ENCODE measurements around the gene S1PR4. TPM values are rescaled to one million over a fixed set of nuclear protein-coding genes. Genes with fewer than 3 reads are reported as not detected.

S1PR4 gene
- total and polyA plus RNA-seq, 9 of the 15 experiments (the other 6 are each of a cell fraction or from before 2014, with no cell fraction given), result 0.27 TPM; not detected in 8

- BruUV-seq (replicated peaks), result no TSS peak
- WGBS (ENCODE audit: insufficient coverage, low coverage, missing lambda C conversion rate), result 68% methylated on average over 9 of the region's 15 CpGs
- H2AFZ ChIP-seq (ENCODE audit: low read depth, low read length), result no peak overlapping the region
- H3K9me1 ChIP-seq (ENCODE audit: control insufficient read depth, insufficient read depth, low read length), result no peaks in the 10 kb centered on the region
- H4K20me1 ChIP-seq (replicated peaks; ENCODE audit: control insufficient read depth, insufficient read depth, low read length), result no peaks in the 10 kb centered on the region
- no peaks in the 10 kb centered on the region for H3K79me2 ChIP-seq (ENCODE audit: control insufficient read depth, insufficient read depth, low read length)
- intact Hi-C loops (cut with micrococcal nuclease), result no loop called here
- no peaks in the 10 kb centered on the region for H3K9me3 ChIP-seq (replicated peaks; ENCODE audit: control insufficient read depth, insufficient read depth, low read depth, low read length)
- H3K27ac ChIP-seq (ENCODE audit: extremely low read depth, low read depth, low read length), result no peak overlapping the region
- in situ Hi-C loops (cut with MboI), result no loop called here
- POLR2A ChIA-PET, result interaction anchor here (0.9 kb wide), 1 partner anchor 10 kb away, joined by 3 read pairs; no protein-coding TSS in a partner anchor
- H3K36me3 ChIP-seq (ENCODE audit: control insufficient read depth, insufficient read depth, low read length), result no peaks in the 10 kb centered on the region
- no peak overlapping the region for H3K4me2 ChIP-seq (ENCODE audit: insufficient read depth, low read length)
- CTCF ChIA-PET (ENCODE audit: low intra/inter-chr PET ratio), result no interaction called here
- no peak overlapping the region for H3K4me3 ChIP-seq
- FAIRE-seq (no peak), ATAC-seq (no peak), DNase-seq (ENCODE audit: extremely low read depth in 1 of 4, low spot score in 3 of 4) (no peak)
- H3K9ac ChIP-seq (ENCODE audit: insufficient read depth in 1 of 2, low read depth in 2 of 2, low read length in 2 of 2), result no peak overlapping the region
- peaks cover 7 to 24% of the 10 kb centered on the region in 2 experiments for H3K4me1 ChIP-seq (replicated peaks in 1 of 2; ENCODE audit: control insufficient read depth in 2 of 2, insufficient read depth in 2 of 2, low read length in 2 of 2)
- no peaks in the 10 kb centered on the region for H3K27me3 ChIP-seq (ENCODE audit: control insufficient read depth in 2 of 2, insufficient read depth in 2 of 2, low read length in 2 of 2)
- TF ChIP-seq SFPQ (IDR thresholded peaks at IDR 0.05; ENCODE audit: low read depth, low read length) (no peak), RBM34 (IDR thresholded peaks at IDR 0.05; ENCODE audit: borderline replicate concordance, insufficient read depth, low read length) (no peak), KDM2B (CRISPR knock-in tag; IDR thresholded peaks at IDR 0.05) (no peak), NUFIP1 (IDR thresholded peaks at IDR 0.05; ENCODE audit: partially characterized antibody) (no peak), ZNF165 (CRISPR knock-in tag; IDR thresholded peaks at IDR 0.05; ENCODE audit: borderline replicate concordance) (no peak), POLR2H (tag; IDR thresholded peaks at IDR 0.05; ENCODE audit: low read depth) (no peak), HNRNPUL1 (IDR thresholded peaks at IDR 0.05; ENCODE audit: low read length) (no peak), SUPT5H (IDR thresholded peaks at IDR 0.05) (no peak), NBN (IDR thresholded peaks at IDR 0.05; ENCODE audit: low read depth) (no peak), THRA (IDR thresholded peaks at IDR 0.05) (no peak), SP2 (IDR thresholded peaks at IDR 0.05; ENCODE audit: extremely low read depth, low read depth, low read length, poor library complexity, severe bottlenecking) (no peak), GATA2 (CRISPR knock-in tag; IDR thresholded peaks at IDR 0.05) (no peak), ARHGAP35 (IDR thresholded peaks at IDR 0.05; ENCODE audit: partially characterized antibody) (no peak), ZNF134 (CRISPR knock-in tag; conservative IDR thresholded peaks at IDR 0.05) (no peak), ATF2 (CRISPR knock-in tag; IDR thresholded peaks at IDR 0.05) (no peak), RAD21 (CRISPR knock-in tag; conservative IDR thresholded peaks at IDR 0.05 in 1 of 2, IDR thresholded peaks at IDR 0.05 in 1 of 2) (no peak), IFI16 (CRISPR knock-in tag; IDR thresholded peaks at IDR 0.05) (no peak)
Observed at GRCh38 chr19:3138268-3138667, 40.3 kb upstream of the S1PR4 start.

Measured in K562 (cell line).